ENCODE measurements around the gene ZNF397.

The ZNF397 gene

DNA sequence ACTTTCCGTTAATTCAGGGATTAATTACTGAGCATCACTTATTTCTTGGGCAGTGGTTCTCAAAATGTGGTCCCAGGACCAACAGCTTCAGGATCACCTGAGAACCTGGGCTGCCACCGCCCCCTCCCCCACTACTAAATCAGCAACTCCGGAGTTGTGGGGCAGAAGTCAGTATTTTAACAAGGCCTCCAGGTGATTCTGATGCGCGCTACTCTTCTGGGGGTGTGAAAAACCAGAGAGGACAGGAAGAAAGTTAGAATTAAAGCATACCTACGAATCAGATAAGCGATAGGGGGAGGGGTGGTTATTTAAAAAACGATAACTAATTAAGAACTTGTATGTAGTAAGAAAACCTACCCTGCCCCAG, 48.9 kb downstream of the ZNF397 start:
- DNase-seq (ENCODE audit: low read depth) = peak; percentile 10
- peak overlapping the region; percentile 73 for H3K4me3 ChIP-seq (ENCODE audit: low read depth, low read length)
- TF ChIP-seq, protein P1, sequence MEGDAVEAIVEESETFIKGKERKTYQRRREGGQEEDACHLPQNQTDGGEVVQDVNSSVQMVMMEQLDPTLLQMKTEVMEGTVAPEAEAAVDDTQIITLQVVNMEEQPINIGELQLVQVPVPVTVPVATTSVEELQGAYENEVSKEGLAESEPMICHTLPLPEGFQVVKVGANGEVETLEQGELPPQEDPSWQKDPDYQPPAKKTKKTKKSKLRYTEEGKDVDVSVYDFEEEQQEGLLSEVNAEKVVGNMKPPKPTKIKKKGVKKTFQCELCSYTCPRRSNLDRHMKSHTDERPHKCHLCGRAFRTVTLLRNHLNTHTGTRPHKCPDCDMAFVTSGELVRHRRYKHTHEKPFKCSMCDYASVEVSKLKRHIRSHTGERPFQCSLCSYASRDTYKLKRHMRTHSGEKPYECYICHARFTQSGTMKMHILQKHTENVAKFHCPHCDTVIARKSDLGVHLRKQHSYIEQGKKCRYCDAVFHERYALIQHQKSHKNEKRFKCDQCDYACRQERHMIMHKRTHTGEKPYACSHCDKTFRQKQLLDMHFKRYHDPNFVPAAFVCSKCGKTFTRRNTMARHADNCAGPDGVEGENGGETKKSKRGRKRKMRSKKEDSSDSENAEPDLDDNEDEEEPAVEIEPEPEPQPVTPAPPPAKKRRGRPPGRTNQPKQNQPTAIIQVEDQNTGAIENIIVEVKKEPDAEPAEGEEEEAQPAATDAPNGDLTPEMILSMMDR (IDR thresholded peaks at IDR 0.05; ENCODE audit: low read depth, low read length, missing control alignments) = no peak

DNA sequence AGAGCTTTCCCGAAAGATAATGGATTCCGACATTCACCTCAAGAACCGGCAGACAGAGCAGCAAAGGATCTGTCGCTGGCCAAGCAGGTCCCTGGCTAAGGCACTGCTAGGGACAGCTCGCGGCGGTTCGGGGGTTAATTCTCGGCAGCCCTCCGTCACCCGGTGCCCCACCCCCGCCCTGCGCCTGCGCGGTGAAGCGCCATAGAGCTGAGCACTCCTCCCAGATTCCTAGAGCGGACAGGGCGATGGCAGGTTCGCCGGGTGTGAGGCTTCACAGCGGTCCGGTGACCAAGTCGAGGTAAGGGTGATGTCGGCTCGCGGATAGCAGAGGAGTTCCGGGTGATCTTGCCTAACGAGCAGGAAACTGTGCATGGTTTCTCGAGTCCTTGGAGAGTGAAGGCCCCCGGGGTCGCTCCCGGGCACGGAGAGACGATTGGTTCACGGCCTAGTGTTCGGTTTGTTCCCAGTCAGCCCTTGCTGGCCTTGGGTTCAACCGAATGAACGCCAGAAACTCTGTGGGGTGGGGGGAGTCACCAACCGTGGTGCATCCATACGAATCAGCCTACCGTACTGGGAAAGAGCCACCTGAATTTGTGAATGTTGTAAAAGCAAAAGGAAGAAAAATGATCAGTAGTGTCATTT, 49.4 kb downstream of the ZNF397 start, which contains the start of gene ZSCAN30:
ZSCAN30 (minus strand) TSS at position 136 of the 642 bp plus-strand sequence. CDS start 25,877 bp downstream, outside the sequence.
- TF ChIP-seq, protein P1 (IDR thresholded peaks at IDR 0.05; ENCODE audit: low read depth, low read length, missing control alignments) = no peak
- peak; percentile 86 for DNase-seq (ENCODE audit: low read depth)
- peak within 1 kb of the TSS; percentile 73 for H3K4me3 ChIP-seq (ENCODE audit: low read depth, low read length)

DNA sequence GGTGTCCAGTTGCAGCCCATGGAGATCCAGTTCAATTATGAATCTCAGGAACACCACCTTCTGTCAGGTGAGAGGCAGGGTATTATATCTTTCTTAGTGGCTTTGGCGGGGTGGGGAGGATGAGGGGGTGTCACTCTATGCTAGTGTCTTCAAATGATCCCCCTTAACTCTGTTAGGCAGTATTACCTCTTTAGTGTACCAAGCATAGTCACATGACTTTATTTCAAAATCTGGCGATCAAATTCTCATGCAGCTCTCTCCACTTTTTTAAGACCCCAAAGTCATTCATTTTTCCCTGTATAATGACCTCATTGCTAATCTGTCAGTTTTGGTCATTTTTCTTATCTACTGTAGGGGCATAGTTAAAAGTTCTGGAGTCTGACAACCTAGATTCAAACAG, 50.3 kb downstream of the ZNF397 start:
- no peak for DNase-seq (ENCODE audit: low read depth)
- TF ChIP-seq, protein P1 (IDR thresholded peaks at IDR 0.05; ENCODE audit: low read depth, low read length, missing control alignments) = no peak

DNA sequence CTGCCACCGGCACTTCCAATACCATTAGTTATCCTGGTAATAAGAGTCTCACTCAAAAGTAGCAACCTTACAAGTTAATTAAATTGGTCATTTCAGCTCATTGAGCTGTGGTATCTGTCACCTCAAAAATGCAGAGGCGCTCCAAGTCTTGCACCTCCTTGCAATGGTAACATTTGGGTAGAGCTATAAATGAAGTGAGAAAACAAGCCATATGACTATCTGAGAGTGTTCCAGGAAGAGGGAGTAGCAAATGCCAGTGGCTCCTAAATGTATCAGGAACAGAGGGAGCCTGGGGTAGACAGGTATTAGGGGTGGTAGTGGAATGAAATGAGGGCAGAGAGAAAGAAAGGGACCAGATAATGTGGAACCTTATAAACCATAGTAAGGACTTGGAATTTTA, 55.2 kb downstream of the ZNF397 start:
- H3K4me3 ChIP-seq (ENCODE audit: low read depth, low read length) = no peak overlapping the region
- TF ChIP-seq, protein P1 (IDR thresholded peaks at IDR 0.05; ENCODE audit: low read depth, low read length, missing control alignments) = no peak
- no peak for DNase-seq (ENCODE audit: low read depth)

More for the DNA sequence above, 50.3 kb downstream of the ZNF397 start:
- peak overlapping the region; percentile 73 for H3K4me3 ChIP-seq (ENCODE audit: low read depth, low read length)

DNA sequence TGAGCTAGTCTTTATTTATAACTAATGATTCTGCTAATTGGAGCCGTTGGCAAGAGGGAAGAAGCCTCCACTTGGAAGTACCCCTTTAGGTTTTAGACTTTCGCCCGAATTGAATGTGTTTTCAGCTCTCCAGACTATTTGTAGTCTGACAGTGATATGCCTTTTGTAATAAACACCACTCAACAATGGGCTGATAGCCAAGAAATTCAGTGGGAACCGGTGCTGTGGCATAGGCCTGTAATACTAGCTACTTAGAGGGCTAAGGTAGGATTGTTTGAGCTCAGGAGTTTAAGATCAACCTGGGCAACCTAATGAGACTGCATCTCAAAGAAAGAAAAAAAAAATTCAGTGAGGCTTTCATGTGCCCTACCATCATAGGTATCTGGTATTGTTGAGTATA, 62.8 kb downstream of the ZNF397 start:
- H3K4me3 ChIP-seq (ENCODE audit: low read depth, low read length) = no peak overlapping the region
- TF ChIP-seq, protein P1 (IDR thresholded peaks at IDR 0.05; ENCODE audit: low read depth, low read length, missing control alignments) = no peak
- DNase-seq (ENCODE audit: low read depth) = no peak

DNA sequence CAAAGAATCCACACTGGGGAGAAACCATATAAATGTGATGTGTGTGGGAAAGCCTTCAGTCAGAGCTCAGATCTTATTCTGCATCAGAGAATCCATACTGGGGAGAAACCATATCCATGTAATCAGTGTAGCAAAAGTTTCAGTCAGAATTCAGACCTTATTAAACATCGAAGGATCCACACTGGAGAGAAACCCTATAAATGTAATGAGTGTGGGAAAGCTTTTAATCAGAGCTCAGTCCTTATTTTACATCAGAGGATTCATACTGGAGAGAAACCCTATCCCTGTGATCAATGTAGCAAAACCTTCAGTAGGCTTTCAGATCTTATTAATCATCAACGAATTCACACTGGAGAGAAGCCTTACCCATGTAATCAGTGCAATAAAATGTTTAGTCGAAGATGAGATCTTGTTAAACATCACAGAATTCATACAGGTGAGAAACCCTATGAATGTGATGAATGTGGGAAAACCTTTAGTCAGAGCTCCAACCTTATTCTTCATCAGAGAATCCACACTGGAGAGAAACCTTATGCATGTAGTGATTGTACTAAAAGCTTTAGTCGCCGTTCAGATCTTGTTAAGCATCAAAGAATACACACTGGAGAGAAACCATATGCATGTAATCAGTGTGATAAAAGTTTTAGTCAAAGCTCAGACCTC, 65.9 kb downstream of the ZNF397 start:
- TF ChIP-seq, protein P1 (IDR thresholded peaks at IDR 0.05; ENCODE audit: low read depth, low read length, missing control alignments) = no peak
- H3K4me3 ChIP-seq (ENCODE audit: low read depth, low read length) = no peak overlapping the region
- no peak for DNase-seq (ENCODE audit: low read depth)

All from GM12864 (cell line).